Measurements from ENCODE around the gene TENT5C. TPM values are rescaled to one million over a fixed set of nuclear protein-coding genes. Genes with fewer than 3 reads are reported as not detected.

The TENT5C gene
- total and polyA plus RNA-seq, 9 of the 15 experiments (the other 6 are each of a cell fraction or from before 2014, with no cell fraction given) = 1.8 to 7.7 (median 4.0) TPM

GRCh38 chr1:117605164-117605773 is 579 bp upstream of the TENT5C start (continued):
- TF ChIP-seq ZNF592 (IDR thresholded peaks at IDR 0.05) (peak; percentile 33; the same call in 1 of the 2 replicates), GTF2E2 (tag; IDR thresholded peaks at IDR 0.05) (no peak), ZNF239 (CRISPR knock-in tag; IDR thresholded peaks at IDR 0.05) (no peak), SIN3B (IDR thresholded peaks at IDR 0.05; ENCODE audit: low read depth) (no peak), FOXP4 (CRISPR knock-in tag; IDR thresholded peaks at IDR 0.05; ENCODE audit: borderline replicate concordance) (no peak), RFX5 (IDR thresholded peaks at IDR 0.05; ENCODE audit: low read depth, low read length) (no peak), ZHX1 (conservative IDR thresholded peaks at IDR 0.05; ENCODE audit: low read length) (no peak), GATA2 (CRISPR knock-in tag; IDR thresholded peaks at IDR 0.05) (peak; percentile 86), ZKSCAN1 (IDR thresholded peaks at IDR 0.05; ENCODE audit: low read depth, low read length) (0 out of 2 replicates have a peak, but pooled peaks have one; percentile 23), ZEB2 (IDR thresholded peaks at IDR 0.05) (no peak; the same call in 1 of the 2 replicates), DEAF1 (CRISPR knock-in tag; IDR thresholded peaks at IDR 0.05) (0 out of 2 replicates have a peak, but pooled peaks have one; percentile 21), TBP (optimal IDR thresholded peaks at IDR 0.05; ENCODE audit: low read depth, low read length) (no peak), CEBPB (tag; IDR thresholded peaks at IDR 0.05) (no peak), ZNF778 (CRISPR knock-in tag; IDR thresholded peaks at IDR 0.05) (no peak), TARDBP (IDR thresholded peaks at IDR 0.05) (no peak), USF2 (CRISPR knock-in tag; IDR thresholded peaks at IDR 0.05) (no peak), SMARCA4 (IDR thresholded peaks at IDR 0.05) (peak; percentile 68), EGR1 (conservative IDR thresholded peaks at IDR 0.05) (peak; percentile 99), CBFA2T2 (conservative IDR thresholded peaks at IDR 0.05) (no peak)

Measured in K562 (cell line).